PC-3 (cell line): ENCODE results near the gene APOLD1. TPM values are rescaled to one million over a fixed set of nuclear protein-coding genes. Genes with fewer than 3 reads are reported as not detected.
A peak's percentile ranks its signal among the peaks of the same experiment; 100 is the strongest.

Experiments
- ATAC-seq: fragments of 200-7000 bp; cut with Tn5 transposase; 2 replicates; pipeline ENCODE4 v1.9.1; 2020; ENCODE audit warnings: mild to moderate bottlenecking, moderate library complexity
- BruUV-seq: library from RNA; stranded (reverse); fragments of 400-500 nt; replicated peaks from 2 replicates; lab custom pipeline; 2021; lab: Mats Ljungman, UMichigan
- CTCF ChIA-PET: fragments of 300-600 bp; sonication (Branson Sonifier 250); formaldehyde crosslinking; loops from one replicate; lab custom pipeline; 2022; ENCODE audit warnings: antibody characterized with exemption; lab: Charles Lee
- POLR2A ChIA-PET: fragments of 300-600 bp; sonication (Branson Sonifier 250); formaldehyde crosslinking; loops from one replicate; lab custom pipeline; 2022; ENCODE audit warnings: antibody characterized with exemption; ENCODE audit not compliant: unreplicated experiment; lab: Charles Lee
- DNase-seq: peaks from one replicate; pipeline ENCODE4 v3.0.0-alpha.2; 2015
- H2AFZ ChIP-seq: fragments of 300-600 bp; sonication (generic); 2 replicates; pipeline ENCODE4 v1.6.0; 2016; ENCODE audit warnings: antibody characterized with exemption, low read length
- H3F3A ChIP-seq: fragments of 300-600 bp; sonication (generic); one replicate; pipeline ENCODE4 v1.6.0; 2017; ENCODE audit warnings: antibody characterized with exemption, low read length, control low read depth, mild to moderate bottlenecking; ENCODE audit not compliant: unreplicated experiment
- H3K27ac ChIP-seq: fragments of 300-600 bp; sonication (generic); 2 replicates; pipeline ENCODE4 v1.5.1; 2016; ENCODE audit warnings: mild to moderate bottlenecking, low read length
- H3K27me3 ChIP-seq: fragments of 300-600 bp; sonication (generic); 2 replicates; pipeline ENCODE4 v1.6.1; 2016; ENCODE audit warnings: low read length, mixed read lengths
- H3K36me3 ChIP-seq: fragments of 300-600 bp; sonication (generic); 2 replicates; pipeline ENCODE4 v1.6.1; 2016; ENCODE audit warnings: low read depth, mixed run types, low read length, mixed read lengths
- H3K4me1 ChIP-seq: fragments of 300-600 bp; sonication (generic); 2 replicates; pipeline ENCODE4 v1.5.1; 2016; ENCODE audit warnings: low read length; ENCODE audit not compliant: insufficient read depth
- H3K4me2 ChIP-seq: fragments of 300-600 bp; sonication (generic); 2 replicates; pipeline ENCODE4 v1.6.0; 2016; ENCODE audit warnings: low read length
- H3K4me3 ChIP-seq: fragments of 300-600 bp; sonication (generic); 2 replicates; pipeline ENCODE4 v1.5.1; 2016; ENCODE audit warnings: mild to moderate bottlenecking, low read length, mixed read lengths
- H3K79me2 ChIP-seq: fragments of 300-600 bp; sonication (generic); 2 replicates; pipeline ENCODE4 v1.6.1; 2017; ENCODE audit warnings: low read length, mixed read lengths
- H3K9ac ChIP-seq: fragments of 300-600 bp; sonication (generic); 2 replicates; pipeline ENCODE4 v1.6.0; 2016; ENCODE audit warnings: mild to moderate bottlenecking, low read length
- H3K9me2 ChIP-seq: fragments of 300-600 bp; sonication (generic); replicated peaks from 2 replicates; pipeline ENCODE4 v1.6.1; 2016; ENCODE audit warnings: mixed run types, low read length, mixed read lengths
- H3K9me3 ChIP-seq: fragments of 300-600 bp; sonication (generic); 2 replicates; pipeline ENCODE4 v1.6.1; 2016; ENCODE audit warnings: low read length, mixed read lengths
- H4K20me1 ChIP-seq: fragments of 300-600 bp; sonication (generic); 2 replicates; pipeline ENCODE4 v1.6.1; 2016; ENCODE audit warnings: low read length, mixed read lengths
- EZH2 ChIP-seq: fragments of 300-600 bp; sonication (generic); IDR thresholded peaks from one replicate; pipeline ENCODE4 v1.6.1; 2017; ENCODE audit warnings: antibody characterized with exemption, mild to moderate bottlenecking, low read length; ENCODE audit not compliant: unreplicated experiment
- EZH2phosphoT487 ChIP-seq: fragments of 300-600 bp; sonication (generic); IDR thresholded peaks from 2 replicates; pipeline ENCODE4 v1.6.1; 2018; ENCODE audit warnings: mild to moderate bottlenecking, antibody characterized with exemption, low read length, borderline replicate concordance
- intact Hi-C: fragments of 100-400 bp; cut with micrococcal nuclease; formaldehyde crosslinking; loops from 2 replicates; pipeline ENCODE4 v1.9.0; 2023
- total RNA-seq: library from RNA; depleted of rRNA; stranded (reverse); fragments of >200 nt; gene quantifications from 2 replicates; pipeline ENCODE4 v1.2.3, GENCODE V29; 2014
- TF ChIP-seq, protein P1 (sequence below): fragments of 300-600 bp; sonication (generic); conservative IDR thresholded peaks from 2 replicates; pipeline ENCODE4 v1.5.1; 2017; ENCODE audit warnings: antibody characterized with exemption, low read depth, mild to moderate bottlenecking, low read length

The APOLD1 gene
- total RNA-seq, 1 experiment from 2014 or later = 3.5 TPM

DNA sequence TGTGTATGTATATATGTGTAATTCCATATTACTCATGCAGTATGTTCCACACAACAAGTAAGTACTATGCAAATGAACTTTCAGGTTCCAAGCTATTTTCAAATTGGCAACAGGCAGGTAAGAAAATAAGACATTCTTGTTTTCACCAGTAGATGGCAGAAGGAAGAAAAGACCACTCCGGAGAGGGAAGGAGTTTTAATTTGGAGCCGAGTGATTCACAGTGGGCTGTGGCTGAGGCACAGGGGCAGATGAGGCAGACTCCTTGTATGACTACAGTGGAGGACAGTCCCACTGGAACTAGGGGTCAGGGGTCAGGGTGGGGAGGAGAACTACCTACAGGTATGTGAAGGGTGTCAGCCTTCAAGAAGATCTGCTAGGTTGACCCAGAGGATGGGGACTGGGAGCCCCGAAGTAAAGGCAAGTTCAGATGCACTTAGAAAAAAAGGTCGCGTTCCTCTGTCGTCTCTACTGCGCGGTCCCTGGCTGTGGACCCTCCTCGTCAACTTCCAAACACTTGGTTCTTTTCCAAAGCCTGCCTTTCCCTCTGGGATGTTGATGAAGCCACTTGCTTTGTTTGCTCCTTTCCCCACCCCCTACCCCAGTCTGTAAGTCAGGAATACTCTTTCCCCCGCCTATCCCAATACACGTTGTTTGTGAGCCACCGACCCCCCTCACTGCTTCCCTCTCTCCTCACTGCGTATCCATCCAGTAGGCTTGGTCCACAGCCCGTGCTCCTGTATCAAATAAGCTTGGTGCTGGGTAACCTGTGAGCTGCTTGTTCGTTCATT lies 51.8 kb downstream of the APOLD1 start:
- H3K9me3 ChIP-seq = no peaks in the 10 kb centered on the region
- peaks cover 16% of the 10 kb centered on the region for H3K79me2 ChIP-seq
- ChIA-PET CTCF (interaction anchor here (0.6 to 1.9 kb wide), 6 partner anchors 19 to 359 kb away, joined by 3 to 18 read pairs (median 3); partner anchors contain the start of gene GPRC5A), POLR2A (interaction anchor here (0.7 to 1.8 kb wide), 5 partner anchors 17 to 119 kb away, joined by 3 to 15 read pairs (median 6); partner anchors contain the start of gene GPRC5A)
- BruUV-seq = TSS peak; percentile 18
- ATAC-seq (peak; percentile 45), DNase-seq (peak; percentile 91)
- no peak overlapping the region for H2AFZ ChIP-seq
- no peaks in the 10 kb centered on the region for H4K20me1 ChIP-seq
- peaks cover 2% of the 10 kb centered on the region; the same call in 1 of the 2 replicates for H3K36me3 ChIP-seq
- H3K4me3 ChIP-seq = no peak overlapping the region
- intact Hi-C loops = loop anchor here (1.0 to 5.0 kb wide), 4 partner anchors 35 to 146 kb away; partner anchors contain the start of gene APOLD1
- TF ChIP-seq EZH2phosphoT487 = no peak
- TF ChIP-seq EZH2 = no peak
- TF ChIP-seq, protein P1, sequence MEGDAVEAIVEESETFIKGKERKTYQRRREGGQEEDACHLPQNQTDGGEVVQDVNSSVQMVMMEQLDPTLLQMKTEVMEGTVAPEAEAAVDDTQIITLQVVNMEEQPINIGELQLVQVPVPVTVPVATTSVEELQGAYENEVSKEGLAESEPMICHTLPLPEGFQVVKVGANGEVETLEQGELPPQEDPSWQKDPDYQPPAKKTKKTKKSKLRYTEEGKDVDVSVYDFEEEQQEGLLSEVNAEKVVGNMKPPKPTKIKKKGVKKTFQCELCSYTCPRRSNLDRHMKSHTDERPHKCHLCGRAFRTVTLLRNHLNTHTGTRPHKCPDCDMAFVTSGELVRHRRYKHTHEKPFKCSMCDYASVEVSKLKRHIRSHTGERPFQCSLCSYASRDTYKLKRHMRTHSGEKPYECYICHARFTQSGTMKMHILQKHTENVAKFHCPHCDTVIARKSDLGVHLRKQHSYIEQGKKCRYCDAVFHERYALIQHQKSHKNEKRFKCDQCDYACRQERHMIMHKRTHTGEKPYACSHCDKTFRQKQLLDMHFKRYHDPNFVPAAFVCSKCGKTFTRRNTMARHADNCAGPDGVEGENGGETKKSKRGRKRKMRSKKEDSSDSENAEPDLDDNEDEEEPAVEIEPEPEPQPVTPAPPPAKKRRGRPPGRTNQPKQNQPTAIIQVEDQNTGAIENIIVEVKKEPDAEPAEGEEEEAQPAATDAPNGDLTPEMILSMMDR = peak; percentile 73
- peaks cover 3% of the 10 kb centered on the region for H3F3A ChIP-seq
- peaks cover 67% of the 10 kb centered on the region for H3K4me1 ChIP-seq
- H3K4me2 ChIP-seq = peak overlapping the region; percentile 64
- H3K9me2 ChIP-seq = no peaks in the 10 kb centered on the region
- H3K9ac ChIP-seq = peak overlapping the region; percentile 51
- H3K27ac ChIP-seq = peak overlapping the region; percentile 98
- H3K27me3 ChIP-seq = no peaks in the 10 kb centered on the region

DNA sequence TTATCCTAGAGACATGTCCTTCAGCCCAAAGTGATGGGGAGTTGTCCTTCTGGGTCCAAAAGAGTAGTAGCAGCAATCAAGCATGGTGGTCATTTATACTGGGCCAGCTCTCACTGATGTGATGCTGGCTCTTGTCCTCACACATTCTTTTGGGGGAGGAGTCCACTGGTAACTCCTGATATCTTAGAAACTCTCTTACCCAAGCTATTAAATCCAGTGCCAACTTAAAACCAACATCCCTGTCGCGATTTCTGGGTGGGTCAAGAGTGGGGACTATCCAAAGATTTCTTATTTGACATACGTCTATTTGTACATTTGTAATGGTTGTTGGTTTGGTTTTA lies 52.3 kb downstream of the APOLD1 start:
- BruUV-seq = no TSS peak
- H2AFZ ChIP-seq = no peak overlapping the region
- no peaks in the 10 kb centered on the region for H3K9me3 ChIP-seq
- H4K20me1 ChIP-seq = no peaks in the 10 kb centered on the region
- peak overlapping the region; percentile 64 for H3K4me2 ChIP-seq
- intact Hi-C loops = loop anchor here (1.0 to 5.0 kb wide), 4 partner anchors 35 to 146 kb away; partner anchors contain the start of gene APOLD1
- no peaks in the 10 kb centered on the region for H3K27me3 ChIP-seq
- no peak for ATAC-seq
- POLR2A ChIA-PET = interaction anchor here (0.6 to 1.8 kb wide), 6 partner anchors 18 to 952 kb away, joined by 3 to 9 read pairs (median 6); partner anchors contain the start of gene GPRC5A
- no peak overlapping the region for H3K4me3 ChIP-seq
- peak overlapping the region; percentile 98 for H3K27ac ChIP-seq
- peak overlapping the region; percentile 49 for H3K9ac ChIP-seq
- no peaks in the 10 kb centered on the region for H3K9me2 ChIP-seq
- DNase-seq = no peak
- peaks cover 67% of the 10 kb centered on the region for H3K4me1 ChIP-seq
- peaks cover 3% of the 10 kb centered on the region for H3F3A ChIP-seq
- CTCF ChIA-PET = interaction anchor here (0.6 kb wide), 2 partner anchors 20 to 142 kb away, joined by 3 to 5 read pairs; no protein-coding TSS in a partner anchor
- H3K36me3 ChIP-seq = peaks cover 2% of the 10 kb centered on the region; the same call in 1 of the 2 replicates
- TF ChIP-seq, protein P1 = no peak
- TF ChIP-seq EZH2phosphoT487 (no peak), EZH2 (no peak)
- H3K79me2 ChIP-seq = peaks cover 16% of the 10 kb centered on the region
